HepG2 (cell line): ENCODE results near the gene SPHK1. TPM values are rescaled to one million over a fixed set of nuclear protein-coding genes. Genes with fewer than 3 reads are reported as not detected.

Source experiments
- AHR ChIP-seq: IDR thresholded peaks from 2 replicates; pipeline ENCODE4 v1.6.1; 2018; ENCODE audit warnings: missing genetic modification reagents, missing compliant biosample characterization
- ARHGAP35 ChIP-seq: sonication (generic); formaldehyde crosslinking; IDR thresholded peaks from 2 replicates; pipeline ENCODE4 v1.9.0; 2022; ENCODE audit warnings: mild to moderate bottlenecking, inconsistent platforms, moderate library complexity, missing genetic modification reagents, borderline replicate concordance
- FOXO4 ChIP-seq: sonication (generic); formaldehyde crosslinking; conservative IDR thresholded peaks from 2 replicates; pipeline ENCODE4 v1.8.1; 2023; ENCODE audit warnings: missing genetic modification reagents
- MAFF ChIP-seq: IDR thresholded peaks from 2 replicates; pipeline ENCODE4 v1.6.1; 2011; ENCODE audit warnings: low read depth, low read length, improper control_type of control experiment
- MAFK ChIP-seq, 2 experiments: IDR thresholded peaks in 1 of 2; conservative IDR thresholded peaks in 1 of 2; 2 replicates each; pipeline ENCODE4 v1.6.1; 2011; ENCODE audit warnings: improper control_type of control experiment in 2 of 2, low read length in 2 of 2
- MED13 ChIP-seq: sonication (generic); formaldehyde crosslinking; IDR thresholded peaks from 2 replicates; pipeline ENCODE4 v1.5.0; 2020; ENCODE audit warnings: missing genetic modification reagents
- MEIS2 ChIP-seq: sonication (generic); formaldehyde crosslinking; IDR thresholded peaks from 2 replicates; pipeline ENCODE4 v1.9.0; 2021; ENCODE audit warnings: mild to moderate bottlenecking, missing genetic modification reagents
- PAF1 ChIP-seq: IDR thresholded peaks from 2 replicates; pipeline ENCODE4 v1.6.1; 2016; ENCODE audit warnings: missing genetic modification reagents, missing compliant biosample characterization
- RFX3 ChIP-seq: IDR thresholded peaks from 2 replicates; pipeline ENCODE4 v1.6.1; 2016; ENCODE audit warnings: missing biosample characterization, missing genetic modification reagents
- RNF219 ChIP-seq: sonication (generic); formaldehyde crosslinking; IDR thresholded peaks from 2 replicates; pipeline ENCODE4 v1.5.0; 2020; ENCODE audit warnings: mild to moderate bottlenecking, missing genetic modification reagents
- SETDB1 ChIP-seq: sonication (generic); formaldehyde crosslinking; IDR thresholded peaks from 2 replicates; pipeline ENCODE4 v1.5.1; 2020; ENCODE audit warnings: missing genetic modification reagents, mild to moderate bottlenecking, borderline replicate concordance
- SIN3B ChIP-seq: fragments of 150-350 bp; IDR thresholded peaks from 2 replicates; pipeline ENCODE4 v1.6.1; 2014; ENCODE audit warnings: low read length
- SMAD9 ChIP-seq: sonication (generic); formaldehyde crosslinking; IDR thresholded peaks from 2 replicates; pipeline ENCODE4 v1.5.1; 2020; ENCODE audit warnings: mild to moderate bottlenecking, missing genetic modification reagents
- SRSF1 ChIP-seq: fragments of 200-400 bp; formaldehyde crosslinking; optimal IDR thresholded peaks from 2 replicates; pipeline ENCODE3; 2017; ENCODE audit warnings: mild to moderate bottlenecking, low read depth, low read length, moderate library complexity
- STAT6 ChIP-seq: sonication (generic); formaldehyde crosslinking; IDR thresholded peaks from 2 replicates; pipeline ENCODE4 v1.4.0; 2020; ENCODE audit warnings: missing genetic modification reagents, mild to moderate bottlenecking, borderline replicate concordance
- TBL1XR1 ChIP-seq: fragments of 150-350 bp; IDR thresholded peaks from 2 replicates; pipeline ENCODE4 v1.6.1; 2014; ENCODE audit warnings: borderline replicate concordance, low read length; ENCODE audit not compliant: partially characterized antibody
- ZC3H4 ChIP-seq: sonication (generic); formaldehyde crosslinking; IDR thresholded peaks from 2 replicates; pipeline ENCODE4 v1.4.0; 2020; ENCODE audit warnings: missing genetic modification reagents, borderline replicate concordance
- ZKSCAN8 ChIP-seq: IDR thresholded peaks from 2 replicates; pipeline ENCODE4 v1.6.1; 2016; ENCODE audit warnings: borderline replicate concordance, missing genetic modification reagents, missing compliant biosample characterization
- ZNF33B ChIP-seq: sonication (generic); formaldehyde crosslinking; IDR thresholded peaks from 2 replicates; pipeline ENCODE4 v1.5.1; 2020; ENCODE audit warnings: mild to moderate bottlenecking, missing genetic modification reagents
- ZNF350 ChIP-seq: sonication (generic); formaldehyde crosslinking; IDR thresholded peaks from 2 replicates; pipeline ENCODE4 v1.4.0; 2020; ENCODE audit warnings: mild to moderate bottlenecking, low read depth, missing genetic modification reagents, borderline replicate concordance
- ZNF614 ChIP-seq: IDR thresholded peaks from 2 replicates; pipeline ENCODE4 v1.6.1; 2018; ENCODE audit warnings: missing biosample characterization, missing genetic modification reagents, inconsistent platforms, borderline replicate concordance
- ZNF615 ChIP-seq: sonication (generic); formaldehyde crosslinking; IDR thresholded peaks from 2 replicates; pipeline ENCODE4 v1.5.0; 2020; ENCODE audit warnings: mild to moderate bottlenecking, missing genetic modification reagents, borderline replicate concordance
- ZNF75D ChIP-seq: sonication (generic); formaldehyde crosslinking; IDR thresholded peaks from 2 replicates; pipeline ENCODE4 v1.8.1; 2023; ENCODE audit warnings: missing genetic modification reagents, mild to moderate bottlenecking, borderline replicate concordance
- ZNF775 ChIP-seq: sonication (generic); formaldehyde crosslinking; IDR thresholded peaks from 2 replicates; pipeline ENCODE4 v1.4.0; 2020; ENCODE audit warnings: missing genetic modification reagents, mild to moderate bottlenecking, moderate library complexity, borderline replicate concordance
- polyA plus RNA-seq, 8 experiments: library from polyadenylated mRNA; depleted of rRNA in 3 of 8; stranded (reverse) in 7 of 8; unstranded in 1 of 8; fragments of >200 nt; fragmentation: Illumina TruSeq in 4 of 8; extraction: Trizol in 4 of 8; gene quantifications; 2 replicates each; pipeline versions ENCODE4 v1.2.1 to v1.2.3, GENCODE V29; 2011 to 2016; ENCODE audit warnings: low read depth in 4 of 8, missing spikeins in 1 of 8, mixed read lengths in 1 of 8; ENCODE audit not compliant: insufficient read depth in 1 of 8
- total RNA-seq, 5 experiments: library from RNA; depleted of rRNA; stranded (reverse); fragments of >200 nt; fragmentation: Illumina TruSeq; extraction: Trizol; gene quantifications; 2 replicates each; pipeline ENCODE4 v1.2.3, GENCODE V29; 2016; ENCODE audit warnings: low read depth in 1 of 5

Gene SPHK1
- total and polyA plus RNA-seq, 2 of the 13 experiments (the other 11 are each of a cell fraction or from before 2014, with no cell fraction given) = 129 to 160 TPM

- peak; percentile 94; the same call in 1 of the 2 replicates for TF ChIP-seq FOXO4 (CRISPR knock-in tag)
- no peak for TF ChIP-seq SETDB1
- 0 out of 2 replicates have a peak, but pooled peaks have one; percentile 28 for TF ChIP-seq ZNF350 (CRISPR knock-in tag)
- TF ChIP-seq ZC3H4 (CRISPR knock-in tag) = peak; percentile 99
- no peak for TF ChIP-seq ZNF614
- TF ChIP-seq TBL1XR1 = no peak
- no peak for TF ChIP-seq RFX3 (CRISPR knock-in tag)
- no peak for TF ChIP-seq SMAD9
- no peak for TF ChIP-seq ZNF615 (CRISPR knock-in tag)
- TF ChIP-seq SRSF1 = peak; percentile 88
- TF ChIP-seq AHR (CRISPR knock-in tag) = peak; percentile 81; the same call in 1 of the 2 replicates
- TF ChIP-seq STAT6 (CRISPR knock-in tag) = no peak
- peak; percentile 45; the same call in 1 of the 2 replicates for TF ChIP-seq RNF219 (CRISPR knock-in tag)
- peak; percentile 67; the same call in 1 of the 2 replicates for TF ChIP-seq ZKSCAN8
- TF ChIP-seq MAFF = no peak; the same call in 1 of the 2 replicates
- no peak; the same call in 1 of the 2 replicates for TF ChIP-seq PAF1
- TF ChIP-seq ZNF75D (CRISPR knock-in tag) = no peak
- TF ChIP-seq MEIS2 (CRISPR knock-in tag) = peak; percentile 89
- TF ChIP-seq MED13 (CRISPR knock-in tag) = no peak
- peak; percentile 46; the same call in 1 of the 2 replicates for TF ChIP-seq ZNF33B (CRISPR knock-in tag)
- TF ChIP-seq ARHGAP35 (CRISPR knock-in tag) = no peak; the same call in 1 of the 2 replicates
- TF ChIP-seq SIN3B = no peak
- no peak for TF ChIP-seq MAFK (conservative IDR thresholded peaks at IDR 0.05 in 1 of 2, IDR thresholded peaks at IDR 0.05 in 1 of 2; ENCODE audit: low read length in 2 of 2)
- no peak for TF ChIP-seq ZNF775 (CRISPR knock-in tag)
Measured at GRCh38 chr17:76382803-76383545, 1.4 kb upstream of the SPHK1 start (continued).
